Keratinocyte (primary cell): ENCODE data around the gene METRNL.

ENCODE experiments used
- EZH2 ChIP-seq: IDR thresholded peaks from one replicate; pipeline ENCODE4 v1.6.1; 2012; ENCODE audit warnings: inconsistent platforms, mild to moderate bottlenecking, low read length, moderate library complexity
- TF ChIP-seq, protein P1 (sequence below), 3 experiments: IDR thresholded peaks in 1 of 3; conservative IDR thresholded peaks in 1 of 3; optimal IDR thresholded peaks in 1 of 3; 2 replicates in 2 of 3; 3 replicates in 1 of 3; pipeline versions ENCODE3 to v1.5.1; 2011; ENCODE audit warnings: low read length in 3 of 3, mild to moderate bottlenecking in 3 of 3, moderate library complexity in 2 of 3, control low read depth in 1 of 3, inconsistent platforms in 1 of 3; ENCODE audit not compliant: insufficient read depth in 2 of 3; ENCODE audit errors: extremely low read depth in 1 of 3

DNA sequence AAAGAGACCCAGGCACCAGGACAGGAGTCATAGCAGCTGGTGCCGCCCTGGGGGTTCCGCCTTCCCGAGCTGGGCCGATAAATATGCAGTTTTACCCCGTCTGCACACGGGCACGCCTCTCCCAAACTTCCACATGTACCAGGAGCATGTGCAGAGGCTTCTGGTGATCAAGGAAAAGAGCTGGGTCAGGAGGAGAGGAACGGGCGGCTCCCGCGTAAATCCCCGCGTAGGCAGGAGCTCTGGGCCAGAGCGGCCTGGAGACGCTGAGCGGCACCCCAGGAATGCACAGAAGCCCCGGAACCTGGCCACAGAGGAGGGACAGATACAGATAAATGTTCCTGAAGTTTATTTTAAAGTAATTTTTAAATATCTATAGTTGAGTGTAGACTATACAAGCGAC, 46.6 kb upstream of the METRNL start:
- TF ChIP-seq, protein P1, sequence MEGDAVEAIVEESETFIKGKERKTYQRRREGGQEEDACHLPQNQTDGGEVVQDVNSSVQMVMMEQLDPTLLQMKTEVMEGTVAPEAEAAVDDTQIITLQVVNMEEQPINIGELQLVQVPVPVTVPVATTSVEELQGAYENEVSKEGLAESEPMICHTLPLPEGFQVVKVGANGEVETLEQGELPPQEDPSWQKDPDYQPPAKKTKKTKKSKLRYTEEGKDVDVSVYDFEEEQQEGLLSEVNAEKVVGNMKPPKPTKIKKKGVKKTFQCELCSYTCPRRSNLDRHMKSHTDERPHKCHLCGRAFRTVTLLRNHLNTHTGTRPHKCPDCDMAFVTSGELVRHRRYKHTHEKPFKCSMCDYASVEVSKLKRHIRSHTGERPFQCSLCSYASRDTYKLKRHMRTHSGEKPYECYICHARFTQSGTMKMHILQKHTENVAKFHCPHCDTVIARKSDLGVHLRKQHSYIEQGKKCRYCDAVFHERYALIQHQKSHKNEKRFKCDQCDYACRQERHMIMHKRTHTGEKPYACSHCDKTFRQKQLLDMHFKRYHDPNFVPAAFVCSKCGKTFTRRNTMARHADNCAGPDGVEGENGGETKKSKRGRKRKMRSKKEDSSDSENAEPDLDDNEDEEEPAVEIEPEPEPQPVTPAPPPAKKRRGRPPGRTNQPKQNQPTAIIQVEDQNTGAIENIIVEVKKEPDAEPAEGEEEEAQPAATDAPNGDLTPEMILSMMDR (optimal IDR thresholded peaks at IDR 0.05 in 1 of 3, IDR thresholded peaks at IDR 0.05 in 1 of 3, conservative IDR thresholded peaks at IDR 0.05 in 1 of 3; ENCODE audit: extremely low read depth in 1 of 3, insufficient read depth in 2 of 3, low read length in 3 of 3), result no peak
- no peak for TF ChIP-seq EZH2
